SK-N-SH treated with all-trans-retinoic acid at 6 μM for 48 hours (cell line): ENCODE results near the gene IQCK.

Experiments
- ARNTL ChIP-seq: fragments of 450-650 bp; formaldehyde crosslinking; IDR thresholded peaks from 2 replicates; pipeline ENCODE4 v1.5.0; 2020; ENCODE audit warnings: low read depth, mild to moderate bottlenecking, moderate library complexity, borderline replicate concordance
- PPARA ChIP-seq: fragments of 250-450 bp; sonication (Bioruptor Pico); IDR thresholded peaks from 2 replicates; pipeline ENCODE4 v1.5.0; 2020; ENCODE audit warnings: mild to moderate bottlenecking, borderline replicate concordance
- TF ChIP-seq, protein P1 (sequence below): fragments of 250-450 bp; sonication (Bioruptor Pico); IDR thresholded peaks from 2 replicates; pipeline ENCODE4 v1.5.1; 2020; ENCODE audit warnings: low read depth, mild to moderate bottlenecking, moderate library complexity

DNA sequence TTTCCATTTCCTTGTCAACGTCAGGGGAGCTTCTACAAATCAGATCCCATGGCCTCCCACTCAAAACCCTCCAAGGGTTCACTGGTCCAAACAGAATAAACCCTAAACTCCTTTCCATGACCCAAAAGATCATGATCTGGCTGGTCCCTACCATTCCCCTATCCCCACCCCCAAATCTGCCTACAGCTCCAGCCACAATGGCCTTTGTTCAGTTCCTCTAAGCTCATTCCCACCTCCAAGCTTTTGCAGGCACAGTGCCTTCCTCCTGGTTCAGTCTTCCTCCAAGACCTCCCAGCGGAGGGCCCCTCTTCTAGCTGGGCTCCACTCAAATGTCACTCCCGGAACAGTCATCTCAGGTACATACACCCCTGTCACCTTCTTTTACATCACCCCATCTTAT lies 164.6 kb downstream of the IQCK start:
- TF ChIP-seq, protein P1, sequence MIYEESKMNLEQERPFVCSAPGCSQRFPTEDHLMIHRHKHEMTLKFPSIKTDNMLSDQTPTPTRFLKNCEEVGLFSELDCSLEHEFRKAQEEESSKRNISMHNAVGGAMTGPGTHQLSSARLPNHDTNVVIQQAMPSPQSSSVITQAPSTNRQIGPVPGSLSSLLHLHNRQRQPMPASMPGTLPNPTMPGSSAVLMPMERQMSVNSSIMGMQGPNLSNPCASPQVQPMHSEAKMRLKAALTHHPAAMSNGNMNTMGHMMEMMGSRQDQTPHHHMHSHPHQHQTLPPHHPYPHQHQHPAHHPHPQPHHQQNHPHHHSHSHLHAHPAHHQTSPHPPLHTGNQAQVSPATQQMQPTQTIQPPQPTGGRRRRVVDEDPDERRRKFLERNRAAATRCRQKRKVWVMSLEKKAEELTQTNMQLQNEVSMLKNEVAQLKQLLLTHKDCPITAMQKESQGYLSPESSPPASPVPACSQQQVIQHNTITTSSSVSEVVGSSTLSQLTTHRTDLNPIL, result no peak
- TF ChIP-seq ARNTL (CRISPR knock-in tag) (no peak), PPARA (no peak)
